SH-SY5Y (cell line): ENCODE measurements around the gene CAPS2.

ENCODE experiments used
- GATA2 ChIP-seq: IDR thresholded peaks from 2 replicates; pipeline ENCODE4 v1.6.1; 2011; ENCODE audit warnings: mild to moderate bottlenecking, low read depth, low read length
- GATA3 ChIP-seq: IDR thresholded peaks from 2 replicates; pipeline ENCODE4 v1.6.1; 2011; ENCODE audit warnings: low read depth, mild to moderate bottlenecking, low read length, moderate library complexity

DNA sequence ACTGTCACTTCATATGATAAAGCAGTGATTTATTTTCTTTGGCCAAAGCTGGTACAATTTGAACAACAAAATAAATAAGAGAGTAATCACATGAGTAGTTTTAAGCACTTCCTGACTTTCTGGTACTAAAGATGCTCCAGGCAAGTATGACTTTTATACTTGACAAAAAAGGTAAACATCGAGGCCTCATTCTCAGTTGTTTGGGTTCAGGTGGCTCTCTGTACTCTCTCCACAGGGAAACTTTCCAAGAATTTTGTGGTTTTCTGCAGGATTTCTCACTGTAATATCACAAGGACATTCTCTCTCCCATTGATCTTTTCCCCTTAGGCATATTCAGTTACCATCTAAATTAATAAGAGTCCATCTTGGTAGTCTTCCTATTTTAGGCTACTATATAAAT lies 93.9 kb downstream of the CAPS2 start:
- TF ChIP-seq GATA2 (no peak), GATA3 (no peak)
